A204.1 (cell line): ENCODE measurements around the gene FXN.
"Not testable (repeated sequence)": the region's sequence is repeated elsewhere in the genome, so short reads cannot be mapped to it uniquely, and the experiment has no call there.

Source experiments
- FAIRE-seq: peaks from 2 replicates; lab custom pipeline; 2012; peaks lifted over from hg19 to GRCh38; lab: Jason Lieb, UNC

FXN gene

DNA sequence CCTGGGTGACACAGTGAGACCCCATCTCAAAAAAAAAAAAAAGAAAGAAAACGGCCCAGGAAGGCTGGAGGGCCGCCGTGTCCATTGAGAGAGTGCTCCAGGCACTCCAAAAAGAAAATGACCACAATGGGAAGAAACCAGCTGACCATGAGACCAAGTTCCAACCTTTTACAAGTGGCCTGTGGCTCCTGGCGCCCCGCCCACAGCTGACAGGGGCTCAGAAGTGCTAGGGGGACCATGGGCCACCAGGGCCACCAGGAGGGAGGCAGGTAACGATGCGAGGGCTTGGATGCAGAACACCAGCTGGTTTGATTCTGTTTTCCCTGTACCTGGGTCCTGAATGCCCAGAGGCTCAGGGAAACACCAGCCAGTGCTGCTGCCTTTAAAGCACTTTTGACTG, 34.6 kb downstream of the FXN start:
- no peak for FAIRE-seq

DNA sequence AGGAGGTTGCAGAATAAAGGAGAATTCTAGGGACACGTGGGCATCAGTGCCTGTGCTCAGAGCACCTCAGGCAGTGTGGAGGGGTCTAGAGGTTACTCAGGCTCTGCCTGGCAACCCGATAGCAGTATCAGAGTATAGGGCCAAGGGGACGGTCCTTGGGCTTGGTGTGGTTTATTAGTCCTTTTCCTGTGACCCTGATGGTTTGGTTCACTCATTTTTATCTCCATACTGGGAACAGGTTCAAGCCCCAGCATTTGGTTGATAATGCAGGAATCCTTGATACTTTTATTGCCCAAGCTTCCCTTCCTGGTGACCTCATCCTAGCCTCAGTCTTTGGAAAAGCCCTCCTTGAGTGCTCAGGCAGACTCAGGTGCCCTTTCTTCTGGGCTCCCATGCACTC, 35.5 kb downstream of the FXN start:
- no peak for FAIRE-seq

DNA sequence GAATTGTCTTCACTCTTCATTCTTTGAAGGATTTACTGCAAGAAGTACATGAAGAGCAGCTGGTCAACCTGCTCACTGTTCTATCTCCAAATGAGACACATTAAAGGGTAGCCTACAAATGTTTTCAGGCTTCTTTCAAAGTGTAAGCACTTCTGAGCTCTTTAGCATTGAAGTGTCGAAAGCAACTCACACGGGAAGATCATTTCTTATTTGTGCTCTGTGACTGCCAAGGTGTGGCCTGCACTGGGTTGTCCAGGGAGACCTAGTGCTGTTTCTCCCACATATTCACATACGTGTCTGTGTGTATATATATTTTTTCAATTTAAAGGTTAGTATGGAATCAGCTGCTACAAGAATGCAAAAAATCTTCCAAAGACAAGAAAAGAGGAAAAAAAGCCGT, 37.6 kb downstream of the FXN start:
- FAIRE-seq = no peak

DNA sequence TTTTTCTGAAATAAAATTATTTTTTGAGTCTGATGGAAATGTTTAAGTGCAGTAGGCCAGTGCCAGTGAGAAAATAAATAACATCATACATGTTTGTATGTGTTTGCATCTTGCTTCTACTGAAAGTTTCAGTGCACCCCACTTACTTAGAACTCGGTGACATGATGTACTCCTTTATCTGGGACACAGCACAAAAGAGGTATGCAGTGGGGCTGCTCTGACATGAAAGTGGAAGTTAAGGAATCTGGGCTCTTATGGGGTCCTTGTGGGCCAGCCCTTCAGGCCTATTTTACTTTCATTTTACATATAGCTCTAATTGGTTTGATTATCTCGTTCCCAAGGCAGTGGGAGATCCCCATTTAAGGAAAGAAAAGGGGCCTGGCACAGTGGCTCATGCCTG, 39.2 kb downstream of the FXN start:
- FAIRE-seq = no peak

DNA sequence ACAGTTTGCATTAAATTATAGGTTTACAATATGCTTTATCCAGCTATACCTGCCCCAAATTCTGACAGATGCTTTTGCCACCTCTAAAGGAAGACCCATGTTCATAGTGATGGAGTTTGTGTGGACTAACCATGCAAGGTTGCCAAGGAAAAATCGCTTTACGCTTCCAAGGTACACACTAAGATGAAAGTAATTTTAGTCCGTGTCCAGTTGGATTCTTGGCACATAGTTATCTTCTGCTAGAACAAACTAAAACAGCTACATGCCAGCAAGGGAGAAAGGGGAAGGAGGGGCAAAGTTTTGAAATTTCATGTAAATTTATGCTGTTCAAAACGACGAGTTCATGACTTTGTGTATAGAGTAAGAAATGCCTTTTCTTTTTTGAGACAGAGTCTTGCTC, 41.0 kb downstream of the FXN start:
- no peak for FAIRE-seq

DNA sequence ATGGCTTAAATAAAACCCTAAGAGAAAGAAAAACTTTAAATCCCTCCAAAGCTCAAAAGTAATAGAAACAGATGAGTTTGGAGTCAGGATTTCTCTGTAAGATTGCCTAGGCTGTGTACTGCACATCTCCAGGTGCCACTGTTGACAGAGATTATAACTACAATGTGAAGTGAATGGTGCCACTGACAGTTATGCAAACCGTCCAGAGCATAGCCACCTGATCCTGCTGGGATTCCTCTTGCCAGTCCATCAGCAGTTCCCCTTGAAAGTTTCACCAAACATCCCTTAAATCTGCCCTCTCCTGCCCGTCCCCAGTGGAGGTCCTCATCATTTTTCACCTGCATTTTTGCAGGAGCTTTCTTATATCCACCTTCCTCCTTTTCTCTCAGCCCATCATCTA, 42.5 kb downstream of the FXN start:
- FAIRE-seq = no peak

DNA sequence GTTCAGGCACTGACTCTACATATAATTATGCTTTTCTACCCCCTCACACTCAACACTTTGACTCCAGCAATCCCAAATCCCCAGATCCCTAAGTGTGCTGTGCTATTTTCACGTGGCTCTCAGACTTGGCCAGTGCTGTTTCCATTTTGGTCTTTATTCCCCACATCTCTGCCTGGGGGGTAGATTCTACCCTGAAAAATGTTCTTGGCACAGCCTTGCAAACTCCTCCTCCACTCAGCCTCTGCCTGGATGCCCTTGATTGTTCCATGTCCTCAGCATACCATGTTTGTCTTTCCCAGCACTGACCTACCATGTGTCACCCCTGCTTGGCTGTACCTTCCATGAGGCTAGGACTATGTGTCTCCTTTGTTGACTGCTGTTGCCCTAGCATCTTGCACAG, 43.0 kb downstream of the FXN start:
- FAIRE-seq = no peak

DNA sequence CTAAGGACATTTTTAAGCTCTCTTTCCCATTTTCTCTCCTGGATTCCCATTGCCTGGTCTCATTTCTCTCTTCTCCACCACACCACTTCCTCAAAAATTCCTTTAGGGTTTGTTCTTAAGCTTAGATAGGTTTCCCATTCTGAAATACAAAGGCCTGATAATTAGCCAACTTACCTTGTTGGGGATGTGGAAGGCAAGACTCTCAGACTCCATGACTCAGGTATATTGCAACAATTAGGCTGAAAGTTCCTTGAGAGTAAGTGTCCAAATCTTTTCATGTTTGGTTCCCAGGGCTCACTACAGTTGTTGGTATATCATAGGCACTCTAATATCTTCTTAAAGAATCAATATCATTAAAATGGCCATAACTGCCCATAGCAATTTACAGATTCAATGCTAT, 43.6 kb downstream of the FXN start:
- no peak for FAIRE-seq

DNA sequence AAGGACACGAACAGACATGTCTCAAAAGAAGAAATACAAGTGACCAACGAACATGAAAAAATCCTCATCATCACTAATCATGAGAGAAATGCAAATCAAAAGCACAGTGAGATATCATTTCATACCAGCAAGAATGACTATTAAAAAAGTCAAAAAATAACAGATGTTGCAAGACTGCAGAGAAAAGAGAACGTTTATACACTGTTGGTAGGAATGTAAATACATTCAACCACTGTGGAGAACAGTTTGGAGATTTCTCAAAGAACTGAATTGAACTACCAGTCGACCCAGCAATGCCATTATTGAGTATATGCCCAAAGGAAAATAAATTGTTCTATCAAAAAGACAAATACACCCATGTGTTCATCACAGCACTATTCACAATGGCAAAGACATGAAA, 45.7 kb downstream of the FXN start:
- FAIRE-seq = no peak

DNA sequence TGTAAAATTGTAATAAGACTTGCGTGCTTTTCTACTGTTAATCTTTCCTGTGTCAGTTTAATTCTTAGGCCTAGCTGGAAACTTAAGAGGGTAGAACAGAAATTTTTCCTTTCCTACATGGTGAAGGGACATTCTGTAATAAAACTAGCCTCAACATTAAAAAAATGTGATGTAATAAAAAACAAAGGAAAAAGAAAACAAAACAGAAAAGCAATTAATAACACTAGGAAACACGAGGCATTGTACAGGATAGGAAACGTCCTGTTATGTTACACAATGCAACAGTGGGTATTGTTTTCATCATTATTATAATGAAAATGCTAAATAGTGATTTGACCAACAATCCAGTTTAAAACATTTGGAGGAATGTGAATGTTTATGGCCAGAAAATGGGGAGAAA, 47.8 kb downstream of the FXN start:
- no peak for FAIRE-seq

DNA sequence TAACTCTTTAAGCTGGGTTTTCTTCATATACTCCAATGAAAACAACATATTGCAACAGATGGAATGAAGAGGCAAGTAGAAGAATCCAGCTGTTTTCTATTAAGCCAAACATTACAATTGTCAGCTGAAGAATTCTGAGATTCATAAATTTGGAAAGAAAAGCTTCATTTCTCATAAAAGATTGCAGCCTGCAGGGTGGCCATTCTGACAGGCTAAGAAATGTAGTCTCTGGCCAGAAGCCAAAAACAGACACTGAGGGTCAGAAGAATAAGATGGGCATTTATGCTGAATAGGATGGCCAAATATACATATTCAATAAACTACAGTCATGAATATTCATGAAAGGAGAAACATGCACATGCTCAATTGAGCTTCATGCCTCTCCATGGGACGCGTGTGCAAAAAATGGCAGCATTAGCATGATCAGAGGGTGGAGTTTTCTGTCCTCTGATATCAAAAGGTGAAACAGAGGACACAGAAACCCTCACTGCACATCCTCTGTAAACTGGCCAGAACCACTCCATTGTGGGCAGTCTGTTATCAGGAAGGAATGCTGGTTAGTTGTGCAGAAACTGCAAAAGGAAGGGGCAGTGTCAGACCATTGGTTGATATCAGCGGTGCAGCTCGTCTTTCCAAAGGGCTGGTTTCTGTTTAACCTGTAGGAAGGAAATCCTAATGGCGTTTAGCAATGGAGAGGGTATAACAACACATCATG, 50.2 kb downstream of the FXN start:
- FAIRE-seq = no peak

DNA sequence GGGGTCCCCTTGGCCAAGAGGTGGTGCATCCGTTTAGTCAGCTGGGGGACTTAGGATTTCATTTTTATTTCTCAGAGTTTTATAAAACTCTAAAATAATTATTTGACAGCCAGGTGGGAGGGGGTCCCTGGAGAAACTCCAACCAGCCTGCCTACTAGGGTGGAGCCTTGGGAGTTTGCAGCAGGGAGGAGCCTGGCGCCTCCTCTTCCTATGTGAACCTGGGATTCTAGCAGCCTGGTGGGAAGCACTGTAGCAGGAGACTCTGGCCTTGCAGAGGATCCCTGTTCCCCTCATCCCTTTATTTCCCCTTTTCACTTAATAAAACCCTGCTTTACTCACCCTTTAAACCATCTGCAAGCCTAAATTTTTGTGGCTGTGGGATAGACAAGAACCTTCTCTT, 50.8 kb downstream of the FXN start:
- FAIRE-seq = no peak

DNA sequence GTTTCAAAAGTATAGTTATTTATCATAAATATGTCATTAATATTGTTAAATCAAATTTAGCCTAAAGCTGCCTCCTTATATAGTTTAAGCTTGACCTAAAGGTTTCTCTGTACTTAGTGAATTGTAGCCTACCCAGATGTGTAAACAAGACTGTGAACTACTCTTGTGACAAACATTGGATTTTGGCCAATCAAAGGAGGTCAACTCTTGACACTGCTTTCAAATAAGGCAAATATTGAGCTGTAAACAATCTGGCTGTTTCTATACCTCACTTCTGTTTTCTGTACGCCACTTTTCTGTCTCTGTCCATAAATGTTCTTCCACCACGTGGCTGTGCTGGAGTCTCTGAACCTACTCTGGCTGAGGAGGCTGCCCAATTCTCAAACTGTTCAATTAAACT, 51.2 kb downstream of the FXN start:
- no peak for FAIRE-seq

DNA sequence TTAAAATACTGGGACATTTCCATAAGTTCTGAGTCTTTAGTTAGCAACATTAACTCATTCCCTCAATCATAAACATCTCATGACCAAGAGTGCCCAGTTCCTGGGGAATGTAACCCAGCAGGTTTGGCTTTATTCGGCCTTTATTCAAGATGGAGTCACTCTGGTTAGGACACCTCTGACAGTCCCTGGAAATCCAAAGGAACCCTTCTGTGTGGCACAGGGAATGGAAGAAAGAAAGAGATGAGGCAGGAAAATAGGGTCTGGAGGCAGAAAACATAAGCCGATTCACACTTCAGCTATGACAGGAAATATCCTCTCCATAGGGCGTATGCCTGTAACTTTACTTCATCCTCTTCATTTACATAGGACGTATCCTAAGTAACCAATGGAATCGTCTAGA, 53.5 kb downstream of the FXN start:
- no peak for FAIRE-seq

DNA sequence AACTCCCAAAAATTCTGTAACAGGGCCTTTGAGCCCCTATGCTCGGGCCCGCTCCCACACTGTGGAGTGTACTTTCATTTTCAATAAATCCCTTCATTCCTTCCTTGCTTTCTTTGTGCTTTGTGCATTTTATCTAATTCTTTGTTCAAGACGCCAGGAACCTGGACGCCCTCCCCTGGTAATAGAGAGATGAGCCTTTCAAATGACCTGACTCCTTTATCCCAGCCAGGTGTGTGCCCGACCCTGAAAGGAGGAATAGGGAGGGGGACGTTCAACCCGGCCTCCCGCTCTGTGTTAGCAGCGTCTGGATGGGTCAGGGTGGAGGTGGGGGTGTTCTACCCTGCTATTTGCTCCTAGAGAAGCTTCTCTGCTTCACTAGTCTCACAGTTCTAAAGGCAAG, 53.9 kb downstream of the FXN start:
- FAIRE-seq = no peak

DNA sequence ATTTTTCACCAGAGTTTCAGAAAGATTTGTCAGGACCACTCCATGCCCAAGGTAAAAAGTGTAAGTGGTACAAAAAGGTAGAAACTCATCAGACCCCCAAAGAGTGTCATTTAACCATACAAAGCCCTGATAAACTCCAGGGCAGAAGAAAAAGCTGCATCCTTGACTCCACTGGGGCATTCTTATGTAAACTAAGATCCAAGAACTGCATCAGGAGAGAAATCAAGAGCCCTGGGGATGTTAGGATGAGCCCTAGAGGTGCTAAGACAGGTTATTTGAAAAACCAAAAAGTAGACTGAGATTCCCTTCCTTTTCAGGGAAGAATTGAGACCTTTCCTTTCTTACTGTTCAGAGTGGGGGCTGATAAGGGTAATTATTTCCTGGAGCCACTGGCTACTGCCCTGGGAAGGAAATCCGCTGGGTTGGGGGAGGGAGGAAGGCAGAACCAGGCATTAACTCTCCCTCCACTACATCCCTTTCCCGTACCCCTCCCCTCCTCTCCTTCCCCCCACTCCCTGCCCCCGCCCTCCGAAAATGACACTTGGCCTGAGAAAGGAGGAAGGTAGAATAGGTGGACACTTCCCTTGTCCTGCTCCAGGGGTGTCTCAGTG, 54.7 kb downstream of the FXN start:
- FAIRE-seq = no peak

DNA sequence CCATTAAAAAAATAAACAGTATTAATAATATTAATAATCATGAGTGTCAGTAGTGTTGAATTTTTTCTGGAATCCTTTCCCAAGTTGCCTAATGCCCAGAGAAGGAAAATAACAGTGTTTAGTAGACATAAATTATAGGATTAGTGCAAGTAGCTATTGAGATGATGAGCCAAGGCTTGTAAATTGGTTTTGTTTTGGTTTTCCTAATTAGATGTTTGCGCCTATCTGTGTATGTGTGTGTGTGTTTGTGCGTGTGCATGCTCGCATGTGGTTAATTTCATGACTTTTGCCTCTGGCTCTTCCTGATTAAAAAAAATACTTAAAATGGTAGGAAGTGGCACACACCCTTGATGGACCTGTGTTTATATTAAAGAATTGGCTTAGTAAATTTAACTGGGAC, 55.4 kb downstream of the FXN start:
- no peak for FAIRE-seq

DNA sequence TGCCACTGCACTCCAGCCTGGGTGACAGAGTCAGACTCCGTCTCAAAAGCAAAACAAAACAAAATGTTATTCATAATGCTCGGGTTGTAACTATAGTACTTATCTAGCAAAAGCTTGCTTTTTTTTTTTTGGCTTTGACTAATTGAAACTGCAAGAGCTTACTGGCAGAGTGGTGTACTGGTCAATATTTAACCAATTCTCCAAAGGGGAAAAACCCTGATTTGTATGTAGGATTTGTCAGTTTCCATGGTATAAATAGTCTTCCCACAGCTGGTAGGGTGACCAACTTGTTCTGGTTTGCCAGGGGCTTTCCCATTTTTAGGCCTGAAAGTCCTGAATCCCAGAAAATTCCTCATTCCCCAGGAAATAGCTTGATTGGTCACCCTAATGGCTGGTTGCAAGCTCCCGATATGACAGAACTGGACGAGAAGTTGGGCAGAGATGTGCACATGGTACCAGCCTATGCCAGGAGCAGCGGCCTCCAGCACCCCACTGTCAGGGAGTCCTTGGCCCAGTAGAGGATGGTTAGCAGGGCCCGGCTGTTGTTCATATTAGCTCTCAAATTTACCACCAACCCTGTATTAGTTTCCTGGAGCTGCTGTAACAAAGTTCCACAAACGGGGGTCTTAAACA, 58.0 kb downstream of the FXN start:
- no peak for FAIRE-seq

DNA sequence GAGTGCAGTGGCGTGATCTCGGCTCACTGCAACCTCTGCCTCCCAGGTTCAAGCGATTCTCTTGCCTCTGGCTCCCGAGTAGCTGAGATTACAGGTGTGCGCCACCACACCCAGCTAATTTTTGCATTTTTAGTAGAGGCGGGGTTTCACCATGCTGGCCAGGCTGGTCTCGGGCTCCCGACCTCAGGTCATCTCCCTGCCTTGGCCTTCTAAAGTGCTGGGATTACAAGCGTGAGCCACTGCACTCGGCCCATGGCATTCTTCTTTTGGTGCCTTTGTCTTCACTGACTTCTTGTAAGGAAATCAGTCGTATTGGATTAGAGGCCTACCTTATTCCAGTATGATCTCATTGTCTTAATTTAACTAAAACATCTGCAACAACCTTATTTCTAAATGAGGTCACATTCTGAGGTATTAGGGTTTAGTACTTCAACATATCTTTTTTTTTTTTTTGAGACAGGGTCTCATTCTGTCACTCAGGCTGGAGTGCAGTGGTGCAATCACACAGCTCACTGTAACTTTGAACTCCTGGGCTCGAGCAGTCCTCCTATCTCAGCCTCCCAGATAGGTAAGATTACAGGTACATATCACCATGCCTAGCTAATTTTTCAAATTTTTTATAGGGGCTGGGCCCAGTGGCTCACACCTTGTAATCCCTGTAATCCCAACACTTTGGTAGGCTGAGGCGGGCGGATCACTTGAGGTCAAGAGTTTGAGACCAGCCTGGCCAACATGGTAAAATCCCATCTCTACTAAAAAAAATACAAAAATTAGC, 59.0 kb downstream of the FXN start:
- not testable (repeated sequence) for FAIRE-seq

DNA sequence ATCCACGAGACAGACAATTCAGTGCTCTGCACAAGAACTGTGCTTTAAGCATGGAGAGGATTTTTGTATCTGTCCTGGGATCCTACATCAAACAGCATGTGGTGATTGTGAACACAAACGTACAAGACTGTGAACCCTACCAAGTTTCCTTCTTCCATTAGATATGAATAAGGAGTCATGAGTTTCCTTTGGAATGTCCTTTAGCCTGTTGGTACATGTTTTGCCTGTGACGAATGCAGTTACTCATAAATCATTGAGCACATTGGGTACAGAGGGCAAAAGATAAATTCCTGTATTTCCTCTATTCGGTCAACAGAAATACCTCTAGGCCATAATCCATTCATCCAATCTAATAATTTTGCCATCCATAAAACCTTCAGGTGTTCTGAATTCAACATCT, 61.5 kb downstream of the FXN start:
- FAIRE-seq = no peak

DNA sequence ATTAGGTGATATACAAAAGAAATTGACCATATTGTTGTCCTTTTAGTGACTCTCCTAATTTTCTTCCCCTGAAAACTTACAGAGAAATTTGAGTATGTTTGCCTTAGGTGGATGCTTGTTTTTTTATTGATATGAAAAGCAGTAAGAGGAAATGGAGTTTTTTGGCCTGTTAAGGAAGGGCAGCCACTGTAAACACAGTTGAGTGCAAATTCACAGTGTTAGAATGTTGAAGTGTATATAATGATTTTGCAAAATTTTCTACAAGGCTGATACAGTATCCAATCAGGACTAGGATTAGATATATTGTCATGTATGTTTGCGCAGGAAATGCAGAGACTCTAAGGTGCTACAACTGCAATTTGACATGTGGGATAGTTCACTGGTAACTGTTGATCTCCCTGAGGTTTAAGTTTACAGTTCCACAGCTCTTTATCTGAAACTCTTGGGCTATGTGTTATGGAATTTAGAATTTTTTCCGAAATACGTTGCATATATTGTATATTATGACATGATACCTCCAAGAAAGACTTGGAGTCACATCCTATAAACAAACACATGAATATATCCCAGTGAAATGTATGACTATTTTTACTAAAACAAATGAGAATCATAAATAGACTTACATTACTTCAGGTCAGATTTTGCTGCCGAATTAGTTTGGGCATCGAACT, 62.5 kb downstream of the FXN start:
- no peak for FAIRE-seq

DNA sequence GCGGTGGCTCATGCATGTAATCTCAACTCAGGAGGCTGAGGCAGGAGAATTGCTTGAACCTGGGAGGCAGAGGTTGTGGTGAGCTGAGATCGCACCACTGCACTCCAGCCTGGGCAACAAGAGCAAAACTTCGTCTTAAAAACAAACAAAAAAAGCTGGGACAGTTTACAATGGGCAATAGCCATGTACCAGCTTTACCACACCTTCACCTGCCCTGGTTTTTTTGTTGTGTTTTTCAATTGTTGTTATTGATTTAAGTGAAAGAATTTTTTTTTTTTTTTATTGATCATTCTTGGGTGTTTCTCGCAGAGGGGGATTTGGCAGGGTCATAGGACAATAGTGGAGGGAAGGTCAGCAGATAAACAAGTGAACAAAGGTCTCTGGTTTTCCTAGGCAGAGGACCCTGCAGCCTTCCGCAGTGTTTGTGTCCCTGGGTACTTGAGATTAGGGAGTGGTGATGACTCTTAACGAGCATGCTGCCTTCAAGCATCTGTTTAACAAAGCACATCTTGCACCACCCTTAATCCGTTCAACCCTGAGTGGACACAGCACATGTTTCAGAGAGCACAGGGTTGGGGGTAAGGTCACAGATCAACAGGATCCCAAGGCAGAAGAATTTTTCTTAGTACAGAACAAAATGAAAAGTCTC, 67.9 kb downstream of the FXN start:
- FAIRE-seq = not testable (repeated sequence)
